HPDE6-E6E7 (cell line): ENCODE measurements around the gene TSPYL4.

Source experiments
- DNase-seq: peaks from one replicate; pipeline ENCODE4 v3.0.0; 2011; ENCODE audit warnings: missing footprints; ENCODE audit errors: extremely low spot score

Gene TSPYL4

GRCh38 chr6:116229287-116229913 is 24.5 kb downstream of the TSPYL4 start:
- DNase-seq: no peak

DNA sequence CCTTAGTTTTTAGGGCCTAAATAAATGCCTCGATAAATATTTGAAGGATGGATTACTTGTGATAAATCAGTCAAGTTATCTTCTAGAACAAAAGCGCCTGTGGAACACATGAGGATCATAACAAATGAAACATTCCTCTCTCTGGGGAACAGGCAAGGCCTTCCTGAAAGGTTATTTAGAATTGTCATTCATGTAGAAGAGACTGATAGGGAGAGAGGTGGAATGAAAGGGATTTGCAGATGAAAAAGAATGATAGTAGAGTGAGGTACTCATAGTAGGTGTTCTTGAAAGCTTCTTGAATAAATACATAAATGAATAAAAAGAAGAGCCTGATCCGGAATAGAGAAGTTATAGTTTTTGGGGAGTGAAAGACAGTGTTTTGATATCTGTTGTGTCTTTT is 30.5 kb downstream of the TSPYL4 start:
- DNase-seq: no peak

GRCh38 chr6:116221911-116222310 is 32.0 kb downstream of the TSPYL4 start:
- no peak for DNase-seq

GRCh38 chr6:116221067-116221466 is 32.8 kb downstream of the TSPYL4 start:
- DNase-seq: no peak

GRCh38 chr6:116218866-116219265 is 35.0 kb downstream of the TSPYL4 start:
- no peak for DNase-seq

DNA sequence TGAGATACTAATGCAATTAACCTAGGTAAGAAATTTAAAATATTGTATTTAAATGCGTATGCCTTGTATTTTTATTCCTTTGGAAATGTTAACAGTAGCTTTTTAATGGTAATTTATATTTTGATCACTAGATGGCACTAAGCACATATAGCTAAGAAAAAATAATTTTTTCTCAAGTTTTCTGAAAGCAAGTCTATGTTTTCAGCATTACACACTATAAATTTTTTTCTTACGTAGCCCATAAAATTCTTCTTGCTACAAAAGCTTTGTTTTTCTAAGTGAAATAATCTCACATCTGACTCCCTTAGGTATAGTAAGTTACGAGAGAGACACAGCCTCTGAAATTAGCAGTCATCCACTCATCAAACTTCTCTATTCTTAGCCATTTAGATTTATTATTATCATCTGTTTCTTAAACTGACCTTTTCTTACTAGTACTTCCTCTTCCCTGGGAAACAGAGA is 35.7 kb downstream of the TSPYL4 start:
- DNase-seq: no peak

DNA sequence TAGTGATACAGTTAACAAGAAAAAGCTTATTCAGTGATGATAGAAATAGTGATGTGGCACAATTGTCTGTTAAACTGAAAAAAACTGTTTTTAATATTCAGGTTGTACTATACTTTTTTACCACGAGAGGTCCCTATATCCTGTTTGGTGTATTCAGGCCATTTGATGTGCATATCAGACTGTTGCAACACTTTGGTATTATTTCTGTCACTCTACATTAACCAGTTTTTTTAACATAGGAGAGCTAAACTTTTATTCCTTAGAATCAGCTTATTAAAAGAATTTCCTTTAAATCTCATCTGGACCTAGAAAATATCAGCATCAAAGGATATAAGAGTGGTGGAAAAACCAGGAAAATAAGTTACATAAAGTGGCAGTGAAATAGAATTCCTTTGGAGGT is 36.8 kb downstream of the TSPYL4 start:
- DNase-seq: no peak

- DNase-seq: no peak
These were observed 38.5 kb downstream of the TSPYL4 start for GRCh38 chr6:116215414-116215813.

DNA sequence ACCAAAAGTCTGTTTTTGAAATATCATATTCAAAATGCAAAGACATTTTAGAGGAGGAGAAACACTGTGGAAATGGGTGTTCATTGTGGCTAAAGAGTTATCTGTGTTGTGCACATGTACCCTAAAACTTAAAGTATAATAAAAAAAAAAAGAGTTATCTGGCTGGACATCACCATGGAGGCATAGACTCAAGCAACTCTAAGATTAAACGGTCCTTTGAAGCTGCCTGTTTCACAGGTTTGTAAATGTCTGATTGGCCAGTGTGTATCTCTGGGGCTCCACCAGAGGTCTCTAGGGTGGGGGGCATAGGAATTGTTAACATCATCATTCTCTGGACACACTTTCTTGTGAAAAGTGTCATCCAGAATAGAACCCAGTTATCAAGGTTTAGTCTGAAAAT is 39.2 kb downstream of the TSPYL4 start:
- DNase-seq: no peak

DNA sequence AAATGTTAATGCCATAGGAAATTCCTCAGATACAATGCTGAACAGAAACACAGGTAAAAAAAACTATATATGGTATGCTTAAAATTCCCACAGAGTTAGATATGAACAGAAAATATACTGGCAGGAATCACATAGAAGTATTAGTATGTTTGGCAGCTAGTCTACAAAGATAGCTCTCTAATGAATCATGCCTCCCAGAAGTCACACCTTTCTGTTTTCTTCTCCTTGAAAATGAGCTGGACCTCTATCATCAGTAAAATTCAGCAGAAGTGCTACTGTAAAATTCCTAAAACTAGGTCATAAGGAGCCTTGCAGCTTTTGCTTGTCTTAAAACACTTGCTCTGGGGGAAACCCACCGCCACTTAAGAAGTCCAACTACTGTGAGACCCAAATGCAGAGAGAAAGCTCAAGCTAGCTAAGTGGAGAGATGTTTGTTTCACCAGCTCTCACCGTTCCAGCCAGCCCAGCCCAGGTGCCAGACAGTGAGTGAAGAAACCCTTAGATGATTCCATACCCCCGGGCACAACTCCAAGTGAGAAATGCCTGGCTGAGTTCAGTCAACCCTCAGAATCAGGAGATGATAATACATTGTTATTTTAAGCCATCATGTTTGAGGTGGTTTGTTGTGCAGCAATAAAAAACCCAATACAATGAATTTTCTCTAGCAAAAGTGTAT is 43.0 kb downstream of the TSPYL4 start:
- peak; percentile 55 for DNase-seq

DNA sequence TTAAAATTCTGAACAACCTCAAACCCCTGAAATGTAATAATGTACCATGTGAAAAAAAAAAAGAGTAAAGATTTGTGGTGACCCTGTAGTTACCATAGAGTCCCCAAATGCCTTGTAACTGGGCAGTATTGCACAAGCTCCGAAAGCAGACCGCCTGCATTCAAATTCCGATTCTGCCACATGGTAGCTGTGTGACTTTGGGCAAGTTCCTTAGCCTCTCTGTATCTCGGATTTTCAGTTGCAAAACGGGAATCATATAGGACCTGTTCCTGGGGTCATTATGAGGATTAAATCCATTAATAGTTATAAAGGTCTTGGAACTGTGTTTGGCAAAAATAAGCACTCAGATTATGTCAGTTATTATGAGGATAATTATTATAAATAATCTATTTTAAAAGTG is 43.6 kb downstream of the TSPYL4 start:
- DNase-seq: no peak

DNA sequence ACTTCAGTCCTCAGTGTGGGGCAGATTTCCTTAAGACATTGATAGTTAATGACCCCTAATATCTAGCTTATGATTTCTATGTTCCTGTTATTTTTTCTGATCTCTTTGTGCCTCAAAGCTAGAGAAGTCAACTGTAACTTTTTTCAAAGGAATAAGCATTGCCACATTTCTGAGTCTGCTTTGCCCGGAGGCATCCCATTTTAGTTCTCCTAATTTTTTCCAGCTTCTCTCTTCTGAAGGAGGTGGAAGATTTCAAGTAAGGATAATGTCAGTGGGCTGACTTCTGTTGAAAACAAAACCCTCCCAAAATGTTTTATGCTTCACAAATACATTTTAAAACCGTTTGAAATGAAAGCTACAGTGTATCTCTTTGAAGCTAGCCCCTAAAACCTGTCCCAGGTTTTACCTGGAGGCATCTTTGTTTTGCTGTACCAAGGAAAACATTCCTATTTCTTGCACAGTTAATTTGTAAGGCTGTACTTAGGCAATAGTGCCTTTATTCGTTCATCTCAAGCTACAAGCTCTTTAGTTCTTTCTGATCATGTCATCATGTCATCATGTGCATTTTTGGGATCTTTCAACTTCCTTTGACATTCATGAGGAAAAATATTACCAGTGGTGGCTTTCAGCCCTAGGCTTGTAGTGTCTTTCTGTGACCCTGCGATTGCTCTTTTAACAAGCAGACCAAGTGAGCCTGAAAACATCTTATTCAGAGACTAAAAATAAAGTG is 45.7 kb downstream of the TSPYL4 start:
- no peak for DNase-seq

GRCh38 chr6:116206231-116206903 is 47.5 kb downstream of the TSPYL4 start:
- no peak for DNase-seq

DNA sequence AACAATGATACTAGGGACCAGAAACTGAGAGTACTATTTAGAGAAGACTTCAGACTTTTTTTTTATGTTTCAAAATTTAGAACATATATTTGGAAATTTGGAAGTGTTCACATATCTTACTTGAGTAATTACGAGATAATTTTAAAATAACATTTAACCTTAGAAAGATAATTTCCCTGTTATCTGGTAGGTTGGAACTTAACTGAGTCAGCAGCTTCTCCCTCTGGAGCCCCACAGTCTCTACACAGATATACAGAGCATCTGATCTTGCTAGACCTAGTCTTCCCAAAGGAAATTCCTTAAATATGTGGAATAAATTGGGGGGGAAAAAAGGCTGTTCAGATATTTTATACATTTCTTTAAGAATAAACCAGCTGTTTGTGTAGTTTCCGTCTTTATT is 48.6 kb downstream of the TSPYL4 start:
- no peak for DNase-seq

DNA sequence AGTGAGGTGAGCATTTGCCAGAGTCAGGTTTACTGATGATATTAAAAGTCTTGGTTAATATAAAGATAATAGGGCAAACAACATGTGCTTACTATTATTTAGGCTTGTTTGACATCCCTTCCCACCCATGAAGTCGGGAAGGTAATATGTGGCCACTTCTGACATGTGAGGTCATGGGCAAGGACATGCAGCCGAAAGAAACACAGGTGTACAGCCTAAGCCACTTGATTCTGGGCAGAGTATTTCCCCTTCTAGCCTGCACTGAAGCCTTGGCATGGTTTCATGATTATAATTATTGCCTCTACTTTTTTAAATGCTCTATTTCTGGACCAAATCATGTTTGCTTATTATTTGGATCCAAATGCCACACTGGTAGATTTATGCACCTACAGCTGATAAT is 52.3 kb downstream of the TSPYL4 start:
- DNase-seq: no peak

GRCh38 chr6:116200619-116201249 is 53.1 kb downstream of the TSPYL4 start:
- DNase-seq: no peak
